ENCODE data around the gene ADORA2A.

ADORA2A gene

GRCh38 chr22:24427500-24428164 is at the start of gene ADORA2A:
ADORA2A (plus strand) TSS chr22:24427599; CDS start chr22:24433405, 5,806 bp downstream.
- no peaks in the 10 kb centered on the region for H3K9me3 ChIP-seq (ENCODE audit: control insufficient read depth, insufficient read depth, low read length)
- no peaks in the 10 kb centered on the region for H4K20me1 ChIP-seq (ENCODE audit: control insufficient read depth, insufficient read depth, low read depth, low read length)
- peak within 1 kb of the TSS; percentile 79 for H3K4me3 ChIP-seq (ENCODE audit: low read length)
- H3K27ac ChIP-seq (ENCODE audit: low read depth, low read length): peak within 1 kb of the TSS; percentile 98
- no peaks in the 10 kb centered on the region for H3K9me2 ChIP-seq (replicated peaks; ENCODE audit: control insufficient read depth, low read length)
- peaks cover 78% of the 10 kb centered on the region for H3K79me2 ChIP-seq (ENCODE audit: control insufficient read depth, low read length)
- H3F3A ChIP-seq (ENCODE audit: control insufficient read depth, insufficient read depth): peaks cover 17% of the 10 kb centered on the region
- peaks cover 22% of the 10 kb centered on the region for H3K36me3 ChIP-seq (ENCODE audit: control insufficient read depth, low read length)
- peaks cover 85% of the 10 kb centered on the region for H3K4me1 ChIP-seq (ENCODE audit: control insufficient read depth, low read length)
- TF ChIP-seq EZH2phosphoT487 (IDR thresholded peaks at IDR 0.05; ENCODE audit: borderline replicate concordance, low read length) (no peak), CTCF (IDR thresholded peaks at IDR 0.05; ENCODE audit: low read depth, low read length, poor library complexity, severe bottlenecking) (no peak)
- peak within 1 kb of the TSS; percentile 96 for H3K4me2 ChIP-seq (ENCODE audit: low read length)
- no peaks in the 10 kb centered on the region for H3K27me3 ChIP-seq (ENCODE audit: control insufficient read depth, low read length)

- no peak overlapping the region for H3K4me2 ChIP-seq (ENCODE audit: low read length)
These were observed 47.9 kb upstream of the ADORA2A start for GRCh38 chr22:24379536-24379935.

GRCh38 chr22:24380220-24380904 is 47.0 kb upstream of the ADORA2A start:
- Histone ChIP-seq H3K27me3 (ENCODE audit: control insufficient read depth, low read length) (no peaks in the 10 kb centered on the region), H3K4me1 (ENCODE audit: control insufficient read depth, low read length) (no peaks in the 10 kb centered on the region), H3K79me2 (ENCODE audit: control insufficient read depth, low read length) (no peaks in the 10 kb centered on the region), H3K9me2 (replicated peaks; ENCODE audit: control insufficient read depth, low read length) (no peaks in the 10 kb centered on the region), H3F3A (ENCODE audit: control insufficient read depth, insufficient read depth) (peaks cover 5% of the 10 kb centered on the region), H3K4me2 (ENCODE audit: low read length) (no peak overlapping the region), H3K27ac (ENCODE audit: low read depth, low read length) (no peak overlapping the region), H3K9me3 (ENCODE audit: control insufficient read depth, insufficient read depth, low read length) (no peaks in the 10 kb centered on the region), H3K4me3 (ENCODE audit: low read length) (no peak overlapping the region), H3K36me3 (ENCODE audit: control insufficient read depth, low read length) (peaks cover 43% of the 10 kb centered on the region), H4K20me1 (ENCODE audit: control insufficient read depth, insufficient read depth, low read depth, low read length) (no peaks in the 10 kb centered on the region)
- no peak for TF ChIP-seq CTCF (IDR thresholded peaks at IDR 0.05; ENCODE audit: low read depth, low read length, poor library complexity, severe bottlenecking)
- no peak for TF ChIP-seq EZH2phosphoT487 (IDR thresholded peaks at IDR 0.05; ENCODE audit: borderline replicate concordance, low read length)

More at GRCh38 chr22:24379536-24379935, 47.9 kb upstream of the ADORA2A start:
- H4K20me1 ChIP-seq (ENCODE audit: control insufficient read depth, insufficient read depth, low read depth, low read length): no peaks in the 10 kb centered on the region
- no peaks in the 10 kb centered on the region for H3K27me3 ChIP-seq (ENCODE audit: control insufficient read depth, low read length)
- peaks cover 50% of the 10 kb centered on the region for H3K36me3 ChIP-seq (ENCODE audit: control insufficient read depth, low read length)
- no peak overlapping the region for H3K4me3 ChIP-seq (ENCODE audit: low read length)
- H3K79me2 ChIP-seq (ENCODE audit: control insufficient read depth, low read length): no peaks in the 10 kb centered on the region
- peaks cover 5% of the 10 kb centered on the region; the same call in 1 of the 2 replicates for H3F3A ChIP-seq (ENCODE audit: control insufficient read depth, insufficient read depth)
- TF ChIP-seq CTCF (IDR thresholded peaks at IDR 0.05; ENCODE audit: low read depth, low read length, poor library complexity, severe bottlenecking) (no peak), EZH2phosphoT487 (IDR thresholded peaks at IDR 0.05; ENCODE audit: borderline replicate concordance, low read length) (no peak)
- no peaks in the 10 kb centered on the region for H3K4me1 ChIP-seq (ENCODE audit: control insufficient read depth, low read length)
- no peaks in the 10 kb centered on the region for H3K9me3 ChIP-seq (ENCODE audit: control insufficient read depth, insufficient read depth, low read length)
- no peak overlapping the region for H3K27ac ChIP-seq (ENCODE audit: low read depth, low read length)
- H3K9me2 ChIP-seq (replicated peaks; ENCODE audit: control insufficient read depth, low read length): no peaks in the 10 kb centered on the region
